Measurements from ENCODE around the gene EPB41L4A.
"Not testable (repeated sequence)": the region's sequence is repeated elsewhere in the genome, so short reads cannot be mapped to it uniquely, and the experiment has no call there.

Gene EPB41L4A

GRCh38 chr5:112253478-112254250, 165.4 kb downstream of the EPB41L4A start:
- DNase-seq (ENCODE audit: low spot score): no peak

- DNase-seq (ENCODE audit: low spot score): no peak
Measured at GRCh38 chr5:112250551-112250950, 168.5 kb downstream of the EPB41L4A start.

GRCh38 chr5:112248623-112249022, 170.5 kb downstream of the EPB41L4A start:
- DNase-seq (ENCODE audit: low spot score): no peak

GRCh38 chr5:112247960-112248359, 171.1 kb downstream of the EPB41L4A start:
- DNase-seq (ENCODE audit: low spot score): no peak

- no peak for DNase-seq (ENCODE audit: low spot score)
Measured at GRCh38 chr5:112245656-112246055, 173.4 kb downstream of the EPB41L4A start.

- no peak for DNase-seq (ENCODE audit: low spot score)
Measured at GRCh38 chr5:112239996-112240395, 179.1 kb downstream of the EPB41L4A start.

GRCh38 chr5:112238473-112238872, 180.6 kb downstream of the EPB41L4A start:
- DNase-seq (ENCODE audit: low spot score): no peak

GRCh38 chr5:112237456-112237855, 181.6 kb downstream of the EPB41L4A start:
- no peak for DNase-seq (ENCODE audit: low spot score)

GRCh38 chr5:112234000-112234399, 185.1 kb downstream of the EPB41L4A start:
- no peak for DNase-seq (ENCODE audit: low spot score)

GRCh38 chr5:112232667-112233066, 186.4 kb downstream of the EPB41L4A start:
- DNase-seq (ENCODE audit: low spot score): no peak

- DNase-seq (ENCODE audit: low spot score): no peak
Measured at GRCh38 chr5:112230606-112231005, 188.5 kb downstream of the EPB41L4A start.

- DNase-seq (ENCODE audit: low spot score): peak; percentile 43
Measured at GRCh38 chr5:112228667-112229066, 190.4 kb downstream of the EPB41L4A start.

- no peak for DNase-seq (ENCODE audit: low spot score)
Measured at GRCh38 chr5:112227911-112228631, 191.0 kb downstream of the EPB41L4A start.

GRCh38 chr5:112226215-112226614, 192.9 kb downstream of the EPB41L4A start:
- no peak for DNase-seq (ENCODE audit: low spot score)

- DNase-seq (ENCODE audit: low spot score): not testable (repeated sequence)
Measured at GRCh38 chr5:112222997-112223396, 196.1 kb downstream of the EPB41L4A start.

GRCh38 chr5:112221128-112221527, 197.9 kb downstream of the EPB41L4A start:
- DNase-seq (ENCODE audit: low spot score): no peak

GRCh38 chr5:112219000-112219399, 200.1 kb downstream of the EPB41L4A start:
- DNase-seq (ENCODE audit: low spot score): no peak

- DNase-seq (ENCODE audit: low spot score): no peak
Measured at GRCh38 chr5:112217843-112218579, 201.1 kb downstream of the EPB41L4A start.

GRCh38 chr5:112216140-112216539, 202.9 kb downstream of the EPB41L4A start:
- no peak for DNase-seq (ENCODE audit: low spot score)

- no peak for DNase-seq (ENCODE audit: low spot score)
Measured at GRCh38 chr5:112210430-112211005, 208.6 kb downstream of the EPB41L4A start.

GRCh38 chr5:112208699-112209615, 210.1 kb downstream of the EPB41L4A start:
- no peak for DNase-seq (ENCODE audit: low spot score)

Measured in AG08396 (cell line).